ENCODE results near the gene TENT5D. TPM values are rescaled to one million over a fixed set of nuclear protein-coding genes. Genes with fewer than 3 reads are reported as not detected.
"Not testable (repeated sequence)": the region's sequence is repeated elsewhere in the genome, so short reads cannot be mapped to it uniquely, and the experiment has no call there.

TENT5D gene
- total RNA-seq = not detected

DNA sequence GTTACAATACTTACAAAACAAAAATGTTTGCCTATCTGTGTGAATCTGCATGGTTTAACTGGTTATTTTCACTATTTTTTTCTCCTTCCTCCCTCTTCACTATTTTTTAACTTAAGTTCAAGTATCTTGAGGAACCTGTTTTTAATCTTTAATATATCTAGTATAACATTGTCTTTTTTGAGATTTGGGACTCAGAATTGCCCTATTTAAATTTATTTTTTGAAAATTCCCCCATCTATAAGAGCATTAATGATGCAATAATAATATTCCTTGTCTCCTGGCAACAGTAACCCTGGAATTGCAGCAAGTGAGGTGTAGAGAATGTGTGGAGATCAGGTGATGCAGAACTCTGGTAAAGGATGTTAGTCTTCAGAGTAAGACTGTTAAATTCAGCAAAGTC is at the start of gene TENT5D:
TENT5D (plus strand) TSS at position 301 of the 400 bp plus-strand sequence. CDS start 22,093 bp downstream, outside the sequence.
- H3K27ac Mint-ChIP-seq = no peak within 1 kb of the TSS
- no peaks in the 10 kb centered on the region for H3K27me3 Mint-ChIP-seq (ENCODE audit: low read depth)
- no peaks in the 10 kb centered on the region for H3K4me1 Mint-ChIP-seq (ENCODE audit: low read depth)
- H3K4me3 Mint-ChIP-seq = no peak within 1 kb of the TSS
- H3K36me3 Mint-ChIP-seq (ENCODE audit: low read depth) = no peaks in the 10 kb centered on the region
- CTCF ChIA-PET = interaction anchor here (0.6 kb wide), 1 partner anchor 93 kb away, joined by 4 read pairs; no protein-coding TSS in a partner anchor
- H3K9me3 Mint-ChIP-seq = peaks cover 3% of the 10 kb centered on the region
- intact Hi-C loops (cut with micrococcal nuclease) = no loop called here
- no peak for DNase-seq

DNA sequence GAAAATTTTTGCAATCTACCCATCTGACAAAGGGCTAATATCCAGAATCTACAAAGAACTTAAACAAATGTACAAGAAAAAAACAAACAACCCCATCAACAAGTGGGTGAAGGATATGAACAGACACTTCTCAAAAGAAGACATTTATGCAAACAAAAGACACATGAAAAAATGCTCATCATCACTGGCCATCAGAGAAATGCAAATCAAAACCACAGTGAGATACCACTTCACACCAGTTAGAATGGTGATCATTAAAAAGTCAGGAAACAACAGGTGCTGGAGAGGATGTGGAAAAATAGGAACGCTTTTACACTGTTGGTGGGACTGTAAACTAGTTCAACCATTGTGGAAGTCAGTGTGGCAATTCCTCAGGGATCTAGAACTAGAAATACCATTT is 34.6 kb upstream of the TENT5D start:
- DNase-seq; CTCF ChIA-PET; intact Hi-C loops (cut with micrococcal nuclease); H3K27me3 Mint-ChIP-seq (ENCODE audit: low read depth); H3K4me1 Mint-ChIP-seq (ENCODE audit: low read depth); H3K4me3 Mint-ChIP-seq; H3K27ac Mint-ChIP-seq; H3K9me3 Mint-ChIP-seq; H3K36me3 Mint-ChIP-seq (ENCODE audit: low read depth): not testable (repeated sequence)

DNA sequence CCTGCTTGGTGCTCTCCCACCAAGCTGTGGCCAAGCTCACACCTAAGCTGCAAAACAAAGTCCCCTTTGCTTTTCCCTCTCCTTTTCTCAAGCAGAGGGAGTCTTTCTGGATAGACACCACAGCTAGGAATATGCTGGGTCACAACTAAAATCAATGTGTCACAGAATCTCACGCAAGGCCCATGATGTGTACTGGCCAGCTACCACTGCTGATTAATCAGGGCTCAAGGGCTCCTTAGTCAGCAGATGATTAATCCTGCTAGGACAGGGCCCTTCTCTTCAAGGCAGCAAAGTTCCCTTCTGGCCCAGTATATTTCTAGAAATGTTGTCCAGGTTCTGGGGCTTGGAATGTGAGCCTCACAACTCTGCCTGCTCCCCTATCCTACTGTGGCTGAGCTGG is 32.0 kb upstream of the TENT5D start:
- no peaks in the 10 kb centered on the region for H3K4me1 Mint-ChIP-seq (ENCODE audit: low read depth)
- H3K27ac Mint-ChIP-seq = no peak overlapping the region
- no peak for DNase-seq
- H3K9me3 Mint-ChIP-seq = no peaks in the 10 kb centered on the region
- no peaks in the 10 kb centered on the region for H3K27me3 Mint-ChIP-seq (ENCODE audit: low read depth)
- H3K36me3 Mint-ChIP-seq (ENCODE audit: low read depth) = no peaks in the 10 kb centered on the region
- intact Hi-C loops (cut with micrococcal nuclease) = no loop called here
- H3K4me3 Mint-ChIP-seq = no peak overlapping the region
- CTCF ChIA-PET = no interaction called here

DNA sequence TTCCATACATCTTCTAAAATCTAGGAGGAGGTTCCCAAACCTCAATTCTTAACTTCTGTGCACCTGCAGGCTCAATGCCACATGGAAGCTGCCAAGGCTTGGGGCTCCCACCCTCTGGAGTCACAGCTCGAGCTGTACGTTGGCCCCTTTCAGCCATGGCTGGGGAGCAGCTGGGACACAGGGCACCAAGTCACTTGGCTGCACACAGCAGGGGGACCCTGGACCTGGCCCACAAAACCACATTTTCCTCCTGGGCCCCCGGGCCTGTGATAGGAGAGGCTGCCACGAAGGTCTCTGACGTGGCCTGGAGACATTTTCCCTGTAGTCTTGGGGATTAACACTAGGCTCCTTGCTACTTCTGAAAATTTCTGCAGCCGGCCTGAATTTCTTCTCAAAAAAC is 8.2 kb upstream of the TENT5D start:
- H3K27ac Mint-ChIP-seq = no peak overlapping the region
- H3K4me3 Mint-ChIP-seq = no peak overlapping the region
- peaks cover 4% of the 10 kb centered on the region for H3K9me3 Mint-ChIP-seq
- no peak for DNase-seq
- no peaks in the 10 kb centered on the region for H3K4me1 Mint-ChIP-seq (ENCODE audit: low read depth)
- intact Hi-C loops (cut with micrococcal nuclease) = no loop called here
- CTCF ChIA-PET = no interaction called here
- no peaks in the 10 kb centered on the region for H3K36me3 Mint-ChIP-seq (ENCODE audit: low read depth)
- no peaks in the 10 kb centered on the region for H3K27me3 Mint-ChIP-seq (ENCODE audit: low read depth)

DNA sequence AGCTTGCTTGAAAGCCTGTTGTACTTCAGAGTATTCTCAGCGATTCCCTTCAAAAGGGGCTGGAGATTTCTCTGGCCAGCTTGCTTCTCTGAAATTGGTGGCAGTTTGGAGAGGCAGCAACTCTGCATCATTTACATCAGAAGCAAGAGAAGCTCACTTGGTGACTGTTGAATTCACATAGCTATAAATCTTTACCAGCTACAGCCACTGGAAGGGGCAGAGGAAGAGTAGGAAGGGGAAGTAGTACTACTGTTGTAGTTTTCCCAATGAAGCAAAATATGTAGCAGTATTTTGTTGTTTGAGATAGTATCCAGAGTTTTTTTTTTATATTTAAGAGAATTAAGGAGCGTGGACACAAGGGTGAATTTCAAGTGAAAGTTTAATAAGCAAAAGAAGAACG is 2.8 kb downstream of the TENT5D start:
- no peak for DNase-seq
- intact Hi-C loops (cut with micrococcal nuclease) = no loop called here
- peaks cover 3% of the 10 kb centered on the region for H3K9me3 Mint-ChIP-seq
- H3K4me3 Mint-ChIP-seq = no peak overlapping the region
- no peak overlapping the region for H3K27ac Mint-ChIP-seq
- no peaks in the 10 kb centered on the region for H3K27me3 Mint-ChIP-seq (ENCODE audit: low read depth)
- H3K36me3 Mint-ChIP-seq (ENCODE audit: low read depth) = no peaks in the 10 kb centered on the region
- CTCF ChIA-PET = no interaction called here
- H3K4me1 Mint-ChIP-seq (ENCODE audit: low read depth) = no peaks in the 10 kb centered on the region

DNA sequence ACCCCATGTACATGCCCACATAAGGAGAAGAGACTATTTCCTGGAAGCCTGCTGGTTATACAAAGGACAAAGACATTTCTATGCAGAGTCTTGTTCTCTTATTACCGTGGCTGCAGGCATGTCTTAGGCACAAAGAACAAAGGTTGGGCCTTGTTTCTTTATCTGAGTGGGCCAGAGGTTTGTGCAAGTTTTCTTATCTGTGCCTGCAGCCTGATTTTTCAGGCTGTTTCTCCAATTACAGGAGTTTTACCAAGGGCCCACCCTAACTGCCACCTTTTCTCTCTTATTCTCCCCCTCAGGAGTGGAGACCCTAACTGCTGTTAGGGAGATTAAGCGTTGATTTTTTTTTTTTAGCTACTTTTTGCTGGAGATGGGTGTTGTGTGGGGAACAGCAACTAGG is 3.5 kb downstream of the TENT5D start:
- H3K4me3 Mint-ChIP-seq = no peak overlapping the region
- DNase-seq = no peak
- CTCF ChIA-PET = no interaction called here
- H3K27ac Mint-ChIP-seq = no peak overlapping the region
- no peaks in the 10 kb centered on the region for H3K27me3 Mint-ChIP-seq (ENCODE audit: low read depth)
- H3K36me3 Mint-ChIP-seq (ENCODE audit: low read depth) = no peaks in the 10 kb centered on the region
- no peaks in the 10 kb centered on the region for H3K4me1 Mint-ChIP-seq (ENCODE audit: low read depth)
- H3K9me3 Mint-ChIP-seq = peaks cover 3% of the 10 kb centered on the region
- intact Hi-C loops (cut with micrococcal nuclease) = no loop called here

DNA sequence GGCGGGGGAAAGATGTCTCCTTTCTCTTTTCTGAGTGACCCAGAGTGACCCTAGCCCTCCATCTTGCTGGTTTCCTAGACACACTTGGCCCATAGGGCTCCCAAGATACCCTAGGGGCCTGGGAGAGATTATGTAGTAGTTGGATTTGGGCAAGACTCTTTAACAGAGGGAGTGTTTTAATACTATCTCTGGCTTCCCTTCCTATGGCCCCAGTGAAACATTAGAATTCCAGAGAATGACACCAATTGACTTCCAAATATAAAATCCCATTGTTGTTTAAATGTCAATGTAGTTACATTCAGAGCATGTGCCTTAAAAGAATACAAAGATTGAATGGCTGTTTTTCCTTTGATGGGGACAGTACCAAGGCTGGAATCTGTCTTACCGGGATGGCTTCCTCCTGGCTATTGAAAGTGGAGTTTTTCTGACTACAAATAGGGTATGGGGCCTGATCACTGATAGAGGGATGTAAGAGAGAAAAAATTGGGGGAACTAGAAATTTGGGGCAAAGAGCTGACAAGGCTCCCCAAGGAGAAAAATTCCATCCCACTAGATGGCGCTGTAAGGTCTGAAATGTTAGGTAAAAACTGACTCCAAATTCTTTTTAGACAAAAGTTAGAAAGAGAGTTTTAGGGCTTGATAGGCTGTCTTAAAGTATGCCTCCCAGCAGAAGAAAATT is 10.7 kb downstream of the TENT5D start:
- CTCF ChIA-PET = no interaction called here
- peak; percentile 14 for DNase-seq
- H3K36me3 Mint-ChIP-seq (ENCODE audit: low read depth) = no peaks in the 10 kb centered on the region
- no peaks in the 10 kb centered on the region for H3K4me1 Mint-ChIP-seq (ENCODE audit: low read depth)
- no peak overlapping the region for H3K27ac Mint-ChIP-seq
- H3K9me3 Mint-ChIP-seq = peaks cover 7% of the 10 kb centered on the region
- no peaks in the 10 kb centered on the region for H3K27me3 Mint-ChIP-seq (ENCODE audit: low read depth)
- no peak overlapping the region for H3K4me3 Mint-ChIP-seq
- intact Hi-C loops (cut with micrococcal nuclease) = loop anchor here (2.0 kb wide), 1 partner anchor 150 kb away; no protein-coding TSS in a partner anchor

DNA sequence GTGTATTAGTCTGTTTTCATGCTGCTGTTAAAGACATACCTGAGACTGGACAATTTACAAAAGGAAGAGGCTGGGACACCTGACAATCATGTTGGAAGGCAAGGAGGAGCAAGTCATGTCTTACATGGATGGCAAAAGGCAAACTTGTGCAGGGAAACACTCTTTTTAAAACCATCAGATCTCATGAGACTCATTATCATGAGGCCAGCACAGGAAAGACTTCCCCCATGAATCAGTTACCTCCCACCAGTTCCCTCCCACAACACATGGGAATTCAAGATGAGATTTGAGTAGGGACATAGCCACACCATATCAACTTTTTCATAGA is 11.2 kb downstream of the TENT5D start:
- Mint-ChIP-seq H3K4me1 (ENCODE audit: low read depth) (no peaks in the 10 kb centered on the region), H3K36me3 (ENCODE audit: low read depth) (no peaks in the 10 kb centered on the region), H3K27me3 (ENCODE audit: low read depth) (no peaks in the 10 kb centered on the region), H3K9me3 (peaks cover 7% of the 10 kb centered on the region), H3K4me3 (no peak overlapping the region), H3K27ac (no peak overlapping the region)
- DNase-seq = no peak
- CTCF ChIA-PET = no interaction called here
- intact Hi-C loops (cut with micrococcal nuclease) = loop anchor here (2.0 kb wide), 1 partner anchor 149 kb away; no protein-coding TSS in a partner anchor

DNA sequence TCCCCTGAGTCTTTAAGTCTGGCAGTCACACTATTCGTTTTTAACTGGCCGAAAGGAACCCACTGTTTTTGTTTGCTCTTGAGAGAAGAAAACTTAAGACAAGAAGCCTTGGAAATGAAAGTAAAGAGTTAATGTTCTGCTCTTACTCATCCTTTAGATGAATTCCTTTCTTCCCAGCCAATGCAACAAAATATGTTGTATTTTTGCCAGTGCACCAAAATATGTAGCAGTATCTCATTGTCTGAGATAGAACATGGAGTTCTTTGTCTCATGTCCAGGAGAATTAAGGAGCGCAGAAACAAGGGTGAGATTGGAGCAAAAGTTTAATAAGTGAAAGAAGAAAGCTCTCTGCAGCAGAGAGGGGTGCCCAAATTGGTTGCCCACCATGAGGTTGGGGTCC is 12.2 kb downstream of the TENT5D start:
- no peaks in the 10 kb centered on the region for H3K4me1 Mint-ChIP-seq (ENCODE audit: low read depth)

DNA sequence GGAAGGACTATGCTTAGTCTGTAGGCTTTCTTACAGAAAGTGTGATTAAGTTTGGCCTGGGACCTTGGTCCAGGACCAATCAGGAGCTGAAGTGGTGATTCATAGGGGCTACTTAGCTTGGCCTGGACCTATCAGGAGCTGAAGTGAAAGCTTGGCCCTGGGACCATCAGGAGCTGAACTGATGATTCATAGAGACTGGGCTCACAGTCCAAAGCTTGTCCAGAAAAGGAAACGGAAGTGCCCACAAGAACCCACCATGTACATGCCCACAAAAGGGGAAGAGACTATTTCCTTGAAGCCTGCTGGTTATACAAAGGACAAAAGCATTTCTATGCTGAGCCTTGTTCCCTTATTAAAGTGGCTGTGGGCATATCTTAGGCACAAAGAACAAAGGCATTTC is 12.6 kb downstream of the TENT5D start:
- CTCF ChIA-PET = no interaction called here
- peaks cover 4% of the 10 kb centered on the region for H3K9me3 Mint-ChIP-seq
- H3K27me3 Mint-ChIP-seq (ENCODE audit: low read depth) = no peaks in the 10 kb centered on the region
- no peak overlapping the region for H3K4me3 Mint-ChIP-seq
- intact Hi-C loops (cut with micrococcal nuclease) = no loop called here
- DNase-seq = no peak
- no peaks in the 10 kb centered on the region for H3K36me3 Mint-ChIP-seq (ENCODE audit: low read depth)
- H3K27ac Mint-ChIP-seq = no peak overlapping the region
- no peaks in the 10 kb centered on the region for H3K4me1 Mint-ChIP-seq (ENCODE audit: low read depth)

More for the DNA sequence above, 12.2 kb downstream of the TENT5D start:
- no peak for DNase-seq
- H3K9me3 Mint-ChIP-seq = peaks cover 4% of the 10 kb centered on the region
- intact Hi-C loops (cut with micrococcal nuclease) = no loop called here
- H3K27me3 Mint-ChIP-seq (ENCODE audit: low read depth) = no peaks in the 10 kb centered on the region
- H3K36me3 Mint-ChIP-seq (ENCODE audit: low read depth) = no peaks in the 10 kb centered on the region
- H3K4me3 Mint-ChIP-seq = no peak overlapping the region
- CTCF ChIA-PET = no interaction called here
- no peak overlapping the region for H3K27ac Mint-ChIP-seq

DNA sequence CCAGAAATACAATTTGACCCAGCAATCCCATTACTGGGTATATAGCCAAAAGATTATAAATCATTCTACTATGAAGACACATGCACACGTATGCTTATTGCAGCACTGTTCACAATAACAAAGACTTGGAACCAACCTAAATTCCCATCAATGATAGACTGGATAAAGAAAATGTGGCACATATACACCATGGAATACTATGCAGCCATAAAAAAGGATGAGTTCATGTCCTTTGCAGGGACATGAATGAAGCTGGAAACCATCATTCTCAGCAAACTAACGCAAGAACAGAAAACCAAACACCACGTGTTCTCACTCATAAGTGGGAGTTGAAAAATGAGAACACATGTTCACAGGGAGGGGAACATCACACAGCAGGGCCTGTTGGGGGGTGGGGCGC is 47.9 kb downstream of the TENT5D start:
- H3K4me3 Mint-ChIP-seq; CTCF ChIA-PET; H3K27me3 Mint-ChIP-seq (ENCODE audit: low read depth); H3K4me1 Mint-ChIP-seq (ENCODE audit: low read depth); H3K36me3 Mint-ChIP-seq (ENCODE audit: low read depth); DNase-seq; H3K27ac Mint-ChIP-seq; intact Hi-C loops (cut with micrococcal nuclease): not testable (repeated sequence)
- H3K9me3 Mint-ChIP-seq = peaks cover 15% of the 10 kb centered on the region

DNA sequence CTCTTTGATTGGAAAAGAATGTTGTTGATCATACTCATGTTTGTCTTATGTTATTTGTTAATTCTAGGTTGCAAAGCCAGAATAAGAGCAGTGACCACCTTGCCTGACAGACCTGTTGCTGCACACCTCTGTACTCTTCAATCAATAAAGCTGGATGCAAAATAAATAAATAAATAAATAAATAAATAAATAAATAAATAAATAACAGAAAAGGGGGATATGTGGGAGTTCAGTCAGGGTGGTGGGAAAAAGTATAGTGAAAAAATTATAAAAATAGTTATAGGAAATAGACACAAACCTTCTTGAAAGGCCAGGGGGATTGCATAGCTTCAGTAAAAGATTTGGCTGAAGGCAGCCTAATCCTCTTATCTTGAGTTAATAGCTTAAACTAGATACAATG is 51.3 kb downstream of the TENT5D start:
- H3K36me3 Mint-ChIP-seq (ENCODE audit: low read depth) = no peaks in the 10 kb centered on the region
- CTCF ChIA-PET = no interaction called here
- H3K27me3 Mint-ChIP-seq (ENCODE audit: low read depth) = no peaks in the 10 kb centered on the region

DNA sequence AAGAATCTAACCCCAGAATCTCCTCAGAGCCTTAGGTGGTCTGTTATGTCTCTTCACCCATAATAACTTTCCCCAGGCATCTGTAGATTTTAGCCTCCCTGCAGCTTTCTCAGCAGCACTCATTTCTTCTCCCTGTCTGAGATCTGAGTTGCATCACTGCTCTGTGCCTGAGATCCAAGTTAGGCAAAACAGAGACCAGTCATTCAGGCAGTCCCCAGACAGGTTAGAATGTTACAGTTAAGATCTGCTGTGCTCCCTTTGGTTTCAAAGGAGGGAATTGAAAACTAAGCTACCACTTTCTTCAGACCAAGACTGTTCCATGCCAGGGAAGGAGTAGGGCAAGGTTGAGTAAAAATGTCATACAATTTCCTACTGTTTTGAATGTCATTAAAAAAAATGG is 65.3 kb downstream of the TENT5D start:
- CTCF ChIA-PET = no interaction called here
- intact Hi-C loops (cut with micrococcal nuclease) = no loop called here
- H3K36me3 Mint-ChIP-seq (ENCODE audit: low read depth) = no peaks in the 10 kb centered on the region
- H3K4me1 Mint-ChIP-seq (ENCODE audit: low read depth) = no peaks in the 10 kb centered on the region
- no peak overlapping the region for H3K27ac Mint-ChIP-seq
- H3K9me3 Mint-ChIP-seq = no peaks in the 10 kb centered on the region
- no peaks in the 10 kb centered on the region for H3K27me3 Mint-ChIP-seq (ENCODE audit: low read depth)
- H3K4me3 Mint-ChIP-seq = no peak overlapping the region
- no peak for DNase-seq

More for the DNA sequence above, 51.3 kb downstream of the TENT5D start:
- no peak for DNase-seq
- no peak overlapping the region for H3K4me3 Mint-ChIP-seq
- H3K9me3 Mint-ChIP-seq = peaks cover 16% of the 10 kb centered on the region
- H3K27ac Mint-ChIP-seq = no peak overlapping the region
- intact Hi-C loops (cut with micrococcal nuclease) = no loop called here
- no peaks in the 10 kb centered on the region for H3K4me1 Mint-ChIP-seq (ENCODE audit: low read depth)
